Measurements from ENCODE around the gene NAXE.

DNA sequence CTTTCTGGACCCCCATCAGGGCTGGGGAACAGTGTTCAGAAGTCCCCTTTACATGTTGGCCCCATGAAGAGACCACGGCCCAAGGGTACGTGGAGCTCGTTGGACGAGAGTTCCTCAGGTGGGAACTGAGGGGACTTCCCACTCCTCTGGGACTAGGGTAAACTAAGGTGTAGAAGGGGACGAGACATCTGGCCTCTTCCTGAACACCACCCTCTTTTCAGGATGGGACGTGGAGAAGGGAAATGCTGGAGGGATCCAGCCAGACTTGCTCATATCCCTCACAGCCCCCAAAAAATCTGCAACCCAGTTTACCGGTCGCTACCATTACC lies 2.0 kb downstream of the NAXE start:
- TF ChIP-seq MAZ (IDR thresholded peaks at IDR 0.05; ENCODE audit: borderline replicate concordance, low read depth, low read length) = no peak
- TF ChIP-seq, protein P1, sequence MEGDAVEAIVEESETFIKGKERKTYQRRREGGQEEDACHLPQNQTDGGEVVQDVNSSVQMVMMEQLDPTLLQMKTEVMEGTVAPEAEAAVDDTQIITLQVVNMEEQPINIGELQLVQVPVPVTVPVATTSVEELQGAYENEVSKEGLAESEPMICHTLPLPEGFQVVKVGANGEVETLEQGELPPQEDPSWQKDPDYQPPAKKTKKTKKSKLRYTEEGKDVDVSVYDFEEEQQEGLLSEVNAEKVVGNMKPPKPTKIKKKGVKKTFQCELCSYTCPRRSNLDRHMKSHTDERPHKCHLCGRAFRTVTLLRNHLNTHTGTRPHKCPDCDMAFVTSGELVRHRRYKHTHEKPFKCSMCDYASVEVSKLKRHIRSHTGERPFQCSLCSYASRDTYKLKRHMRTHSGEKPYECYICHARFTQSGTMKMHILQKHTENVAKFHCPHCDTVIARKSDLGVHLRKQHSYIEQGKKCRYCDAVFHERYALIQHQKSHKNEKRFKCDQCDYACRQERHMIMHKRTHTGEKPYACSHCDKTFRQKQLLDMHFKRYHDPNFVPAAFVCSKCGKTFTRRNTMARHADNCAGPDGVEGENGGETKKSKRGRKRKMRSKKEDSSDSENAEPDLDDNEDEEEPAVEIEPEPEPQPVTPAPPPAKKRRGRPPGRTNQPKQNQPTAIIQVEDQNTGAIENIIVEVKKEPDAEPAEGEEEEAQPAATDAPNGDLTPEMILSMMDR (IDR thresholded peaks at IDR 0.05) = no peak
- TF ChIP-seq, protein P2, sequence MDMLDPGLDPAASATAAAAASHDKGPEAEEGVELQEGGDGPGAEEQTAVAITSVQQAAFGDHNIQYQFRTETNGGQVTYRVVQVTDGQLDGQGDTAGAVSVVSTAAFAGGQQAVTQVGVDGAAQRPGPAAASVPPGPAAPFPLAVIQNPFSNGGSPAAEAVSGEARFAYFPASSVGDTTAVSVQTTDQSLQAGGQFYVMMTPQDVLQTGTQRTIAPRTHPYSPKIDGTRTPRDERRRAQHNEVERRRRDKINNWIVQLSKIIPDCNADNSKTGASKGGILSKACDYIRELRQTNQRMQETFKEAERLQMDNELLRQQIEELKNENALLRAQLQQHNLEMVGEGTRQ (IDR thresholded peaks at IDR 0.05) = no peak
- TF ChIP-seq ZC3H11A (IDR thresholded peaks at IDR 0.05) = no peak
- TF ChIP-seq NR3C1 (IDR thresholded peaks at IDR 0.05) = no peak
- no peak for TF ChIP-seq JUNB (IDR thresholded peaks at IDR 0.05)
- no peak for TF ChIP-seq HDAC2 (IDR thresholded peaks at IDR 0.05)
- no peak for TF ChIP-seq RFX5 (IDR thresholded peaks at IDR 0.05)
- TF ChIP-seq RARB (CRISPR knock-in tag; IDR thresholded peaks at IDR 0.05) = no peak
- TF ChIP-seq CEBPB (IDR thresholded peaks at IDR 0.05) = no peak
- TF ChIP-seq SMC3 (IDR thresholded peaks at IDR 0.05) = no peak
- no peak for TF ChIP-seq POLR2A (IDR thresholded peaks at IDR 0.05; ENCODE audit: low read length)

All from A549 (cell line).